Fibroblast of villous mesenchyme (primary cell): ENCODE results near the gene PACS1. TPM values are rescaled to one million over a fixed set of nuclear protein-coding genes. Genes with fewer than 3 reads are reported as not detected.

Experiments used
- DNase-seq: peaks from one replicate; pipeline ENCODE4 v3.0.0-alpha.2; 2010; ENCODE audit warnings: low read depth
- H3K4me3 ChIP-seq: 2 replicates; pipeline ENCODE4 v1.5.1; 2011; ENCODE audit warnings: low read depth, mild to moderate bottlenecking, low read length
- CTCF ChIP-seq: IDR thresholded peaks from 2 replicates; pipeline ENCODE4 v1.5.1; 2012; ENCODE audit warnings: low read depth, mild to moderate bottlenecking, low read length; ENCODE audit not compliant: insufficient read depth
- total RNA-seq: library from RNA; depleted of rRNA; stranded (reverse); fragments of >200 nt; gene quantifications from 2 replicates; pipeline ENCODE4 v1.2.3, GENCODE V29; 2012

Gene PACS1
- total RNA-seq, 1 donor, result 36.7 TPM

- H3K4me3 ChIP-seq, result peak overlapping the region; percentile 89
- DNase-seq, result no peak
- TF ChIP-seq CTCF, result no peak
Observed at GRCh38 chr11:66051371-66051765, 18.7 kb upstream of the PACS1 start.

- DNase-seq, result peak; percentile 99
- peak within 1 kb of the TSS; percentile 89 for H3K4me3 ChIP-seq
- no peak for TF ChIP-seq CTCF
Observed at GRCh38 chr11:66051766-66052663, 18.1 kb upstream of the PACS1 start, which contains the start of gene SF3B2. TSS of gene SF3B2 (plus strand) at chr11:66052364. CDS start at chr11:66052385, 21 bp downstream.

- DNase-seq, result no peak
- H3K4me3 ChIP-seq, result peak overlapping the region; percentile 89
- TF ChIP-seq CTCF, result no peak
Observed at GRCh38 chr11:66052664-66052982, 17.4 kb upstream of the PACS1 start.

DNA sequence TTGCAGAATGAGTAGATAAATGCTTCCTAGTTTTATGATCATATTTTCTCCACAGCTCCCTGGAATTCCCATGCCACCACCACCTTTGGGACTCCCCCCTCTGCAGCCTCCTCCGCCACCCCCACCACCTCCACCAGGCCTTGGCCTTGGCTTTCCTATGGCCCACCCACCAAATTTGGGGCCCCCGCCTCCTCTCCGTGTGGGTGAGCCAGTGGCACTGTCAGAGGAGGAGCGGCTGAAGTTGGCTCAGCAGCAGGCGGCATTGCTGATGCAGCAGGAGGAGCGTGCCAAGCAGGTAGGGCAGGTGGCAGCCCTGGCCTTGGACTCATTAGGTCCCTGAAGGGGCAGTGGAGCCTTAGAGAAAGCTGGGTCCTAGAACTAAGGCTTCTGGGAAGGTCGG, 15.1 kb upstream of the PACS1 start:
- no peak overlapping the region for H3K4me3 ChIP-seq
- no peak for TF ChIP-seq CTCF
- DNase-seq, result no peak

DNA sequence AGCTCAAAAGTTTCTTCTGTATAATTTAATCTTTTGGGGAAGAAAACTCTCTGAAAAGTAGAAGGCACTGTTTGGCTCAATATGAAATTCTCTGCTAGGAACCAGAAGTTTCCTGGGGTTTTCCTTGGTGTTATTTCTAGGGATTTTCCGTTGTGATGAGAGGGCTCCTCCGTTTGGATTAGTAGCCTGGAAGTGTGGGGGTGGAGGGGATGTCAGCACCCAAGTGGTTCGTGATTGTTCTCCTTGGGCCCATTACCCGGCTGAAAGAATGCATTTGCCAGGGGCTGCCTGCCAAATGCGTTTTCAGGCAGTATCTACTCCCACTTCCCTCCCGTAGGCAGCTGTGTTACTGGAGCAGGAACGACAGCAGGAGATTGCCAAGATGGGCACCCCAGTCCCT, 13.6 kb upstream of the PACS1 start:
- no peak for TF ChIP-seq CTCF
- H3K4me3 ChIP-seq, result no peak overlapping the region
- DNase-seq, result no peak

GRCh38 chr11:66059966-66060680, 9.9 kb upstream of the PACS1 start:
- no peak overlapping the region for H3K4me3 ChIP-seq
- DNase-seq, result no peak
- TF ChIP-seq CTCF, result no peak

DNA sequence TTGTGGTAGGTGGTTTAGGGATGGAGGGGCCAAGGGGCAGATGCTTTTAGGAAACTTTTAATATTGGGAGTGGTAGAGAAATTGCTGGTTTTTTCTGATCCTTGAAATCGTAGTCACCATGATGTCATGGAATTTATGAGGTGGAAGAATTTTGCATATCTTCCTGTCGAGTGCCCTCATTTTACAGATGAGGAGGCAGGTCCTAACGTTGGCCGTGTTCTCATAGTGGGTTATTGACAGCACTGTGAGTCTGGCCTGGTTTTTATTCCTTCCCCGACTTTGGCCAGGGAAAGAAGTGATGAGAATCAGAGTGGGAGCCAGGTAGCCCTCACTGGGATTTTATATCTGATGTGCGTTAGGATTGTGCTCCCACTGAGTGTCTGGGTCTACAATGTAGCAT, 8.8 kb upstream of the PACS1 start:
- TF ChIP-seq CTCF, result no peak
- no peak overlapping the region for H3K4me3 ChIP-seq
- DNase-seq, result no peak
